ENCODE measurements around the gene DENND4A. TPM values are rescaled to one million over a fixed set of nuclear protein-coding genes. Genes with fewer than 3 reads are reported as not detected.

DENND4A gene
- total RNA-seq, 1 donor from 2014 or later: 32.5 TPM

- Histone ChIP-seq H3K27me3 (no peaks in the 10 kb centered on the region), H3K4me1 (no peaks in the 10 kb centered on the region), H3K36me3 (peaks cover 21% of the 10 kb centered on the region), H3K27ac (no peak overlapping the region), H3K9me3 (no peaks in the 10 kb centered on the region), H3K4me3 (no peak overlapping the region)
- intact Hi-C loops (cut with DNase I): no loop called here
- ATAC-seq (no peak), DNase-seq (no peak)
- no peak for TF ChIP-seq CTCF (IDR thresholded peaks at IDR 0.05)
These were observed 34.8 kb downstream of the DENND4A start for GRCh38 chr15:65757256-65757655.

GRCh38 chr15:65752151-65752700, 39.9 kb downstream of the DENND4A start:
- ATAC-seq (no peak), DNase-seq (no peak)
- Histone ChIP-seq H3K36me3 (peaks cover 35% of the 10 kb centered on the region), H3K4me1 (no peaks in the 10 kb centered on the region), H3K27ac (no peak overlapping the region), H3K4me3 (no peak overlapping the region), H3K9me3 (no peaks in the 10 kb centered on the region), H3K27me3 (no peaks in the 10 kb centered on the region)
- intact Hi-C loops (cut with DNase I): no loop called here
- no peak for TF ChIP-seq CTCF (IDR thresholded peaks at IDR 0.05)

GRCh38 chr15:65751431-65751830, 40.7 kb downstream of the DENND4A start:
- H3K4me1 ChIP-seq: no peaks in the 10 kb centered on the region
- H3K27me3 ChIP-seq: no peaks in the 10 kb centered on the region
- no peak for TF ChIP-seq CTCF (IDR thresholded peaks at IDR 0.05)
- ATAC-seq (no peak), DNase-seq (no peak)
- peaks cover 35% of the 10 kb centered on the region for H3K36me3 ChIP-seq
- H3K9me3 ChIP-seq: no peaks in the 10 kb centered on the region
- no peak overlapping the region for H3K27ac ChIP-seq
- H3K4me3 ChIP-seq: no peak overlapping the region
- intact Hi-C loops (cut with DNase I): no loop called here

DNA sequence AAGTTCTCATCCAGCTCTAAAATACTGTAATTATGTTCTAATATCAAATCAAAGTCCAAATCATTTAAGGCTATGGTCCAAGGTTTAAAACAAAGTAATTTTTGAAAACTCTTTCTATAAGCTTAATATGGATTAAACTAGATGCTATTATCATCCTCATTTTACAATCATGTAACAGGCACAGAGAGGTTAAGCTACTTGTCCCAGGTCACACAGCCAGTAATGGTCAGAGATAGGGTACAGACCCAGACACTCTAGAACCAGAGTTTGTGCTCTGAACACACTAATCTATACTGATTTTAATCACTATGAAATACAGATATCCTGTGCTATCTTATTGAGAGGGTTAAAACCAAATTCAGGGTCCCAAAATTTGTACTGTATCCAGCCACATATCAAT, 44.8 kb downstream of the DENND4A start:
- H3K4me1 ChIP-seq: no peaks in the 10 kb centered on the region
- TF ChIP-seq CTCF (IDR thresholded peaks at IDR 0.05): no peak
- H3K4me3 ChIP-seq: no peak overlapping the region
- H3K27me3 ChIP-seq: no peaks in the 10 kb centered on the region
- DNase-seq (no peak), ATAC-seq (no peak)
- H3K36me3 ChIP-seq: peaks cover 20% of the 10 kb centered on the region
- H3K9me3 ChIP-seq: no peaks in the 10 kb centered on the region
- intact Hi-C loops (cut with DNase I): no loop called here
- no peak overlapping the region for H3K27ac ChIP-seq

DNA sequence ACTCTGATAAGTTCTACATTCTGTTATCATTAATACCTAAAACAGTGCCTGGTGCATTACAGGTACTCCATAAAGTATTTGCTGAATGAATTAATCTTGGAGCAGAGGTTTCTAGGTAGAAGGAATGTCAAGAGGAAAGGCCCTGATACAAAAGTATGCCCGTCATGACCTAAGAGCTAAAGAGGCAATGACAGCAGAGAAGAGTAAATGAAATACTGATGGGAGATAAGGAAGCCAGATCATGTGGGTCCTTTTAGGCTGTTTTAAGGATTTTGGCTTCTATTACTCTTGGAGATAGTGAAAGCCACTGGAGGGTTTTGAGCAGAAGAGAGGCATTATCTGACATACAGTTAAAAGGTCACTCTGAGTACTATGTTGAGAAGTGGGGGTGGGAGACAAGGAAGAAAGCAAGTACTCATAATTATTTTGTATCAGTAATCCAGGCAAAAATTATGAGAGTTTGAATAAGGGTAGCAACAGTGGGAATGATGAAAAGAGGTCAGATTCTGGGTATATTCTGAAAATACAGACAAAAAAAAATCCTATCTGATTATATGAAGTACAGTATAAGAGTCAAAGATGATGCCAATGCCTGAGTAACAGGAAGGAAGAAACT, 48.3 kb downstream of the DENND4A start:
- ATAC-seq (no peak), DNase-seq (no peak)
- Histone ChIP-seq H3K27me3 (no peaks in the 10 kb centered on the region), H3K9me3 (no peaks in the 10 kb centered on the region), H3K27ac (no peak overlapping the region), H3K4me1 (no peaks in the 10 kb centered on the region), H3K4me3 (no peak overlapping the region), H3K36me3 (peaks cover 18% of the 10 kb centered on the region)
- intact Hi-C loops (cut with DNase I): no loop called here
- TF ChIP-seq CTCF (IDR thresholded peaks at IDR 0.05): no peak

Measured in upper lobe of right lung (tissue), 1 donor.